Panc1 (cell line): ENCODE measurements around the gene GATB. TPM values are rescaled to one million over a fixed set of nuclear protein-coding genes. Genes with fewer than 3 reads are reported as not detected.

Experiments used
- ATAC-seq: fragments of 200-7000 bp; cut with Tn5 transposase; 2 replicates; pipeline ENCODE4 v1.9.1; 2020; ENCODE audit warnings: mild to moderate bottlenecking, moderate library complexity
- BruUV-seq: library from RNA; stranded (reverse); fragments of 400-500 nt; replicated peaks from 2 replicates; lab custom pipeline; 2021; lab: Mats Ljungman, UMichigan
- CTCF ChIA-PET: fragments of 300-600 bp; sonication (Branson Sonifier 250); formaldehyde crosslinking; loops from one replicate; lab custom pipeline; 2022; ENCODE audit warnings: antibody characterized with exemption; lab: Charles Lee
- POLR2A ChIA-PET: fragments of 300-600 bp; sonication (Branson Sonifier 250); formaldehyde crosslinking; loops from one replicate; lab custom pipeline; 2022; ENCODE audit warnings: antibody characterized with exemption; lab: Charles Lee
- DNase-seq: peaks from one replicate; pipeline ENCODE4 v3.0.0-alpha.2; 2010; ENCODE audit warnings: low read depth, low spot score
- H3K27ac ChIP-seq: 2 replicates; pipeline ENCODE4 v1.5.1; 2011; ENCODE audit warnings: mild to moderate bottlenecking, low read length, inconsistent platforms
- H3K27me3 ChIP-seq: fragments of 200-500 bp; sonication (Bioruptor generic); 2 replicates; pipeline ENCODE4 v1.6.0; 2014; ENCODE audit warnings: low read length, inconsistent platforms; ENCODE audit not compliant: control insufficient read depth, insufficient read depth
- H3K36me3 ChIP-seq: fragments of 200-500 bp; sonication (Bioruptor generic); 2 replicates; pipeline ENCODE4 v1.5.1; 2014; ENCODE audit warnings: inconsistent platforms, mild to moderate bottlenecking, low read length, moderate library complexity; ENCODE audit not compliant: control insufficient read depth, insufficient read depth
- H3K4me1 ChIP-seq: 2 replicates; pipeline ENCODE4 v1.5.1; 2011; ENCODE audit warnings: inconsistent platforms, mild to moderate bottlenecking, low read length, moderate library complexity; ENCODE audit not compliant: control insufficient read depth, insufficient read depth
- H3K4me3 ChIP-seq, 2 experiments: 2 replicates each; pipeline ENCODE4 v1.5.1; 2011 to 2012; ENCODE audit warnings: low read depth in 2 of 2, low read length in 2 of 2, mild to moderate bottlenecking in 2 of 2, inconsistent platforms in 1 of 2, moderate library complexity in 1 of 2
- H3K9me3 ChIP-seq: fragments of 200-500 bp; sonication (Bioruptor generic); 2 replicates; pipeline ENCODE4 v1.5.1; 2014; ENCODE audit warnings: low read depth, mild to moderate bottlenecking, inconsistent platforms, low read length, moderate library complexity; ENCODE audit not compliant: control insufficient read depth, insufficient read depth
- CTCF ChIP-seq: fragments of 450-650 bp; IDR thresholded peaks from 2 replicates; pipeline ENCODE4 v1.5.1; 2017; ENCODE audit warnings: mild to moderate bottlenecking
- POLR2AphosphoS5 ChIP-seq: IDR thresholded peaks from 2 replicates; pipeline ENCODE4 v1.6.1; 2012; ENCODE audit warnings: mild to moderate bottlenecking, low read depth, low read length, moderate library complexity
- REST ChIP-seq, 2 experiments: IDR thresholded peaks; 2 replicates each; pipeline ENCODE4 v1.6.1; 2011 to 2012; ENCODE audit warnings: low read depth in 2 of 2, control low read depth in 1 of 2, low read length in 1 of 2, mild to moderate bottlenecking in 1 of 2, moderate library complexity in 1 of 2; ENCODE audit not compliant: insufficient read depth in 1 of 2
- SIN3A ChIP-seq: IDR thresholded peaks from 2 replicates; pipeline ENCODE4 v1.6.1; 2012; ENCODE audit warnings: low read depth, mild to moderate bottlenecking, low read length, moderate library complexity, borderline replicate concordance; ENCODE audit not compliant: insufficient read depth
- TCF7L2 ChIP-seq: IDR thresholded peaks from 2 replicates; pipeline ENCODE4 v1.6.1; 2011; ENCODE audit warnings: mild to moderate bottlenecking, low read depth, low read length, inconsistent platforms
- in situ Hi-C: cut with HindIII; loops from 2 replicates; pipeline ENCODE4 v1.10.0; 2016; ENCODE audit warnings: low sequenced_read_pairs, low pct_unique_long_range_greater_than_20kb
- intact Hi-C: fragments of 100-400 bp; cut with micrococcal nuclease; formaldehyde crosslinking; loops from one replicate; pipeline ENCODE4 v1.10.0; 2022; ENCODE audit not compliant: unreplicated experiment
- total RNA-seq: library from RNA; stranded (reverse); gene quantifications from one replicate; pipeline ENCODE4 v1.2.1, GENCODE V29; 2021; ENCODE audit not compliant: unreplicated experiment

Gene GATB
- total RNA-seq, 1 experiment from 2014 or later, result 9.7 TPM

GRCh38 chr4:151781026-151781425 is 20.2 kb upstream of the GATB start:
- ATAC-seq, result no peak
- DNase-seq, result no peak
- Histone ChIP-seq H3K27ac (no peak overlapping the region), H3K36me3 (no peaks in the 10 kb centered on the region), H3K27me3 (no peaks in the 10 kb centered on the region; the same call in none of the 2 replicates), H3K4me1 (no peaks in the 10 kb centered on the region), H3K4me3 (no peak overlapping the region), H3K9me3 (no peaks in the 10 kb centered on the region)
- TF ChIP-seq REST (IDR thresholded peaks at IDR 0.05; ENCODE audit: insufficient read depth in 1 of 2, low read depth in 2 of 2, low read length in 1 of 2) (no peak), CTCF (no peak), SIN3A (no peak), POLR2AphosphoS5 (no peak), TCF7L2 (no peak)
- no TSS peak for BruUV-seq
- ChIA-PET CTCF (no interaction called here), POLR2A (interaction anchor here (0.6 kb wide), 1 partner anchor 110 kb away, joined by 3 read pairs; no protein-coding TSS in a partner anchor)
- in situ Hi-C loops (no loop called here), intact Hi-C loops (no loop called here)

GRCh38 chr4:151777471-151777870 is 16.7 kb upstream of the GATB start:
- ATAC-seq (no peak), DNase-seq (no peak)
- no TSS peak for BruUV-seq
- Histone ChIP-seq H3K4me3 (no peak overlapping the region), H3K27me3 (no peaks in the 10 kb centered on the region; the same call in 1 of the 2 replicates), H3K36me3 (no peaks in the 10 kb centered on the region), H3K9me3 (peaks cover 3% of the 10 kb centered on the region; the same call in 1 of the 2 replicates), H3K27ac (no peak overlapping the region), H3K4me1 (no peaks in the 10 kb centered on the region)
- intact Hi-C loops, result no loop called here
- in situ Hi-C loops, result no loop called here
- POLR2A ChIA-PET, result no interaction called here
- TF ChIP-seq CTCF (no peak), TCF7L2 (no peak), REST (IDR thresholded peaks at IDR 0.05; ENCODE audit: insufficient read depth in 1 of 2, low read depth in 2 of 2, low read length in 1 of 2) (no peak), SIN3A (no peak), POLR2AphosphoS5 (no peak)
- CTCF ChIA-PET, result no interaction called here
